ENCODE measurements around the gene WIPF3. TPM values are rescaled to one million over a fixed set of nuclear protein-coding genes. Genes with fewer than 3 reads are reported as not detected.

WIPF3 gene
- total RNA-seq, 1 donor from 2014 or later = 0.65 TPM

DNA sequence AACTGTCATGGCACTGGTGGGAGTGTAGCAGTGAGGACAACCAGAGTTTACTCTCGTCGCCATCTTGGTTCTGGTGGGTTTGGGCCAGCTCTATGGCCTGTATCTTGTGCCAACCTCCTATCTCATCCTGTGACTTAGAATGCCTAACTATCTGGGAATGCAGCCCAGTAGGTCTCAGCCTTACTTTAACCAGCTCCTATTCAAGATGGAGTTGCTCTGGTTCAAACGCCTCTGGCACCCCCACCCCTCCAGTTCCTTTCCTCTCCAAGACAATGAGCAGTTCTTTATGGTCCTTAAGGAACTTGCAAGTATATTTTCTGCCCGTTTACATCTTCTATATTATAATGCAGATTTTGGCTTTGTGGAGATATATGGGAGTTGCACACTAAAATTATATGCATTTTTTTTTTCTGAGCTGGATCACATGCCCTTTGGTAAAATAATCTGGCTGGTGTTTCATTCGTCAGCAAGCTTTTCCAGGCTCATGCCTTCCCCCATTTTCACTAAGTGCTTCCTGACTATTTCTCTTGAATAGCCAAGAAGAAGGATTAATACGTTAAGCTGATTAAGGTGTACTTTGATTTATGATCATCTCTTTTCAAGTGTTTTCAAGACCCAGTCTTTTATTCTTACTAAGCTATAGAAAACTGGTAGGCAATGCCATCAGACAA, 11.2 kb upstream of the WIPF3 start:
- Mint-ChIP-seq H3K9me3 (ENCODE audit: low read depth) (peaks cover 5% of the 10 kb centered on the region), H3K4me3 (ENCODE audit: unreplicated experiment) (no peak overlapping the region), H3K27me3 (ENCODE audit: low read depth) (peaks cover 25% of the 10 kb centered on the region), H3K36me3 (ENCODE audit: low read depth) (peaks cover 2% of the 10 kb centered on the region), H3K27ac (ENCODE audit: unreplicated experiment) (no peak overlapping the region), H3K4me1 (ENCODE audit: low read depth) (no peaks in the 10 kb centered on the region)
- DNase-seq (ENCODE audit: low spot score) = no peak
- TF ChIP-seq, protein P1, sequence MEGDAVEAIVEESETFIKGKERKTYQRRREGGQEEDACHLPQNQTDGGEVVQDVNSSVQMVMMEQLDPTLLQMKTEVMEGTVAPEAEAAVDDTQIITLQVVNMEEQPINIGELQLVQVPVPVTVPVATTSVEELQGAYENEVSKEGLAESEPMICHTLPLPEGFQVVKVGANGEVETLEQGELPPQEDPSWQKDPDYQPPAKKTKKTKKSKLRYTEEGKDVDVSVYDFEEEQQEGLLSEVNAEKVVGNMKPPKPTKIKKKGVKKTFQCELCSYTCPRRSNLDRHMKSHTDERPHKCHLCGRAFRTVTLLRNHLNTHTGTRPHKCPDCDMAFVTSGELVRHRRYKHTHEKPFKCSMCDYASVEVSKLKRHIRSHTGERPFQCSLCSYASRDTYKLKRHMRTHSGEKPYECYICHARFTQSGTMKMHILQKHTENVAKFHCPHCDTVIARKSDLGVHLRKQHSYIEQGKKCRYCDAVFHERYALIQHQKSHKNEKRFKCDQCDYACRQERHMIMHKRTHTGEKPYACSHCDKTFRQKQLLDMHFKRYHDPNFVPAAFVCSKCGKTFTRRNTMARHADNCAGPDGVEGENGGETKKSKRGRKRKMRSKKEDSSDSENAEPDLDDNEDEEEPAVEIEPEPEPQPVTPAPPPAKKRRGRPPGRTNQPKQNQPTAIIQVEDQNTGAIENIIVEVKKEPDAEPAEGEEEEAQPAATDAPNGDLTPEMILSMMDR (IDR thresholded peaks at IDR 0.05) = no peak

DNA sequence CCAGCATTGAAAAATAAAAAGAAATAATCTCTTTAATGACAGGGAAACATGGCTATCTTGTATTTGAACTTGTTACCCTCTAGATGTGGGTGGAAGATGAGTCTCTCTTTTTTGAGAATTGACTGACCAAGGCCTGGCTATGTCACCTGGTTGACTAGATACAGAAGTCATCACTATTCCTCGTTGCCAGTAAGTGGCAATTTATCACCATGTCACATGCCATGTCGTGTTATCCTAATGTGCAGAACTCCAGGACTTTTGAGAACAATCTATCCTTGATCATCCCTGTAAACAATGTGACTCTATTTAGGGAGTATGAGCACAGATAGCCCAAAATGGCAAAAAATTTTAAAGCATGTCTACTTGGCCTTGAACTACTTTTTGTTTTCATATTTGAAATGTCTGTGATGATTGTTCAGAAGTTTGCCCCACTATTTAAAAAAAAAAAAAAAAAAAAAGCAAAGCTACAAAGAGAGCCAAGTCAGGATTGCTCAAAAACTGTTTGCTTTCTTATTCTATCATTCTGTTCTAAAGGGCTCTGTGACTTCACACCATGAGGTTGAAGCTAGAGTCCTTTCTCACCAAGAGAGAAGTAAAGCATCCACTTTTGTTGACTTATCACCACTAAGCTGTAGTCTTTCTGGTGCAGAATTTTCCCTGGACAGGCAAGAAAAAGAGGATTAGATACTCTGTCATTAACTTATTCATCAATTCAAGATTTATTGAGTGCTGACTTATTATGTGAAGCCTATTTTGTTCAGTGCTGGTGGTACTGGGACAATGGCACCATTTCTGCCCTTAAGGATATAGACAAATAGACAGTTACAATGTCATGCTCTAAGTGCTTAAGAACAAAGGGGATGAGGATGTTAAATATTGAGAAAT, 10.4 kb upstream of the WIPF3 start:
- Mint-ChIP-seq H3K4me3 (ENCODE audit: unreplicated experiment) (no peak overlapping the region), H3K4me1 (ENCODE audit: low read depth) (no peaks in the 10 kb centered on the region), H3K27me3 (ENCODE audit: low read depth) (peaks cover 28% of the 10 kb centered on the region), H3K27ac (ENCODE audit: unreplicated experiment) (no peak overlapping the region), H3K9me3 (ENCODE audit: low read depth) (peaks cover 5% of the 10 kb centered on the region), H3K36me3 (ENCODE audit: low read depth) (peaks cover 2% of the 10 kb centered on the region)
- no peak for DNase-seq (ENCODE audit: low spot score)
- TF ChIP-seq, protein P1 (IDR thresholded peaks at IDR 0.05) = no peak

DNA sequence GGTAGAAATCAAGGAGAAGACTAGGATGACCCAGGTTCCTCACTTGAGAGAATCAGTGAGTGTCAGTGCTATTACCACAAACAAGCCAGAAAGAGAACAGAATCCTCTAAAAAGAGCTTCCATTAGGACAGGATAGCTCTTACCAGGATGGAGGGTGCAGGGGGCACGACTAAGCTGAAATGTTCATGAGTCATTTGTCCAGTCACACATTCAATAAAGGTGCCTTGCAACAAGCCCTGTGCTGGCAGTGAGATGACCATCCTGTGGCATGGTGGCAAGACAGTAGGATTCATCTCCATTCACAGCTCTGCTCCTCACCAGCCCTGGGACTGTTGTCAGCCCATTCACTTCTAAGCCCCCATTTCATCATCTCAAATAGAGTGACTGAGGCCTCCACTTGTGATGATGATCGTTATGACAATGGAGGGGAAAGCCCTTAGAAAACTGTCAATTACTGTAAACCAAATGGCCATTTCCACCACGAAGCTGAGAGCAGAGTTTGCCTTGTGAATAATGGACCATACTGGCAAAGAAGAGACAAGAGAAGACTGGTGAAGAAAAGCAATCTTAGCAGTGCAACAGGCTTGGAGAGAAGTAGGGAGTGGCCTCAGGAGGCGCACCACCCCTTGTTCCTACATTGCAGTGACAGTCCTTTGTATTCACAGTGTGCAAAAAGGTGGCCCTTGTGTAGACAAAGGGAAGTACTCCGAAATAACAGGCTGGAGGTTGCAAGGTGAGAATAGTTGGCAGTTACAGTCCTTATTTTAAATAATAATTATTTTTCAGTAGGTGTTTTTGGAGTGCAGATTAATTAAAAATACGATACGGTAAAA, 9.0 kb upstream of the WIPF3 start:
- Mint-ChIP-seq H3K36me3 (ENCODE audit: low read depth) (peaks cover 2% of the 10 kb centered on the region), H3K4me3 (ENCODE audit: unreplicated experiment) (no peak overlapping the region), H3K9me3 (ENCODE audit: low read depth) (peaks cover 5% of the 10 kb centered on the region), H3K27ac (ENCODE audit: unreplicated experiment) (no peak overlapping the region), H3K4me1 (ENCODE audit: low read depth) (no peaks in the 10 kb centered on the region), H3K27me3 (ENCODE audit: low read depth) (peaks cover 42% of the 10 kb centered on the region)
- no peak for DNase-seq (ENCODE audit: low spot score)
- TF ChIP-seq, protein P1 (IDR thresholded peaks at IDR 0.05) = no peak

DNA sequence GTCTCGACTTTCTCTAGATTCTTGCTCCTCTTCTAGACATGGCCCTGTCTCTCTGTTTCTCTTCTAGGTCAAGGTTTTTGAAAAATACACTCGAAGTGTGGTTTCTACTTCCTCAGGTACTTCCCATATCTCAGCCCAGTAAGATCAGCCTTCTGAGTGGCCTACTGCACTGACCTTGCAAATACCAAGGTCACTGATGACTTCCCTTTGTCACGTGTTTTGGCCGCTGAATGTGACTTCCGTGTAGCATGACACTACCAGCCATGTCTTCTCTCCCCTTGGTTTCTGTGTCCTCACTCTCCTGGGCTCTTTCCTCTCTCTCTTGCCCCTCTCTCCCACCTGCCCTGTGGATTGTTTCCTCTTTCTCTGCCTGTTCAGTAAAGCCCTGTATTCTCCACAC, 7.9 kb upstream of the WIPF3 start:
- no peaks in the 10 kb centered on the region for H3K4me1 Mint-ChIP-seq (ENCODE audit: low read depth)
- H3K36me3 Mint-ChIP-seq (ENCODE audit: low read depth) = peaks cover 2% of the 10 kb centered on the region
- peaks cover 5% of the 10 kb centered on the region for H3K9me3 Mint-ChIP-seq (ENCODE audit: low read depth)
- no peak for DNase-seq (ENCODE audit: low spot score)
- no peak overlapping the region for H3K4me3 Mint-ChIP-seq (ENCODE audit: unreplicated experiment)
- TF ChIP-seq, protein P1 (IDR thresholded peaks at IDR 0.05) = no peak
- peaks cover 51% of the 10 kb centered on the region for H3K27me3 Mint-ChIP-seq (ENCODE audit: low read depth)
- H3K27ac Mint-ChIP-seq (ENCODE audit: unreplicated experiment) = no peak overlapping the region

DNA sequence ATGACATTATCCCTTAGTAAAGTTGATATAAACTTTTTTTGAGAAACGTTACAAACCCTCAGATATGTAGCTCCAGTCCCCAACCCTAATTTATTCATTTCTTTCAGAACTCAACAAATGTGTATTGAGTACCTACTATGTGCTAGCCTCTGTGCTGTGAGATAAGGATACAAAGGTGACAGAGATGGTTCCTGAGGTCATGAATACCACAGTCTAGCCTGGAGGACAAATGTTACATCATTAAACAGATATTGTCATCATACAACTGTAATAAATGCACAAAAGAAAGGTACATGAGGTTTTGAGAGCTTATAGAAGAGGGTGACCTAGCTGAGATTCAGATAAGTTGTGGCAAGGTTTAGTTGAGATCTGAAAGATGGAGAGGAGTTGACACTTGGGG, 4.4 kb upstream of the WIPF3 start:
- no peak overlapping the region for H3K4me3 Mint-ChIP-seq (ENCODE audit: unreplicated experiment)
- peaks cover 2% of the 10 kb centered on the region for H3K36me3 Mint-ChIP-seq (ENCODE audit: low read depth)
- no peak for DNase-seq (ENCODE audit: low spot score)
- H3K4me1 Mint-ChIP-seq (ENCODE audit: low read depth) = peaks cover under 1% of the 10 kb centered on the region
- no peak overlapping the region for H3K27ac Mint-ChIP-seq (ENCODE audit: unreplicated experiment)
- no peaks in the 10 kb centered on the region for H3K9me3 Mint-ChIP-seq (ENCODE audit: low read depth)
- TF ChIP-seq, protein P1 (IDR thresholded peaks at IDR 0.05) = no peak
- peaks cover 67% of the 10 kb centered on the region for H3K27me3 Mint-ChIP-seq (ENCODE audit: low read depth)
